ENCODE data around the gene SLC47A2. TPM values are rescaled to one million over a fixed set of nuclear protein-coding genes. Genes with fewer than 3 reads are reported as not detected.

Gene SLC47A2
- polyA plus RNA-seq, 1 donor (not counting 4 experiments of a cell fraction or from before 2014, with no cell fraction given): 0.88 TPM

- no peaks in the 10 kb centered on the region for H3K9me1 ChIP-seq (ENCODE audit: control insufficient read depth, extremely low read depth, insufficient read depth, low read length)
- H3K4me2 ChIP-seq (ENCODE audit: control insufficient read depth, extremely low read depth, insufficient read depth, low read depth, low read length): no peak overlapping the region
- no peaks in the 10 kb centered on the region for H4K20me1 ChIP-seq (ENCODE audit: control insufficient read depth, extremely low read depth, insufficient read depth, low read length)
- peaks cover 10 to 13% of the 10 kb centered on the region in 2 experiments for H3K36me3 ChIP-seq (ENCODE audit: control insufficient read depth in 2 of 2, extremely low read depth in 1 of 2, insufficient read depth in 2 of 2, low read length in 2 of 2)
- no peaks in the 10 kb centered on the region for H3K79me2 ChIP-seq (ENCODE audit: control insufficient read depth, insufficient read depth, low read length)
- no peak overlapping the region for H3K27ac ChIP-seq (ENCODE audit: control insufficient read depth, insufficient read depth, low read length)
- DNase-seq (ENCODE audit: low read depth, low spot score): no peak
- H3K4me3 ChIP-seq (ENCODE audit: control insufficient read depth in 2 of 3, extremely low read depth in 1 of 3, insufficient read depth in 2 of 3, low read depth in 1 of 3, low read length in 3 of 3): no peak overlapping the region
- TF ChIP-seq, protein P1, sequence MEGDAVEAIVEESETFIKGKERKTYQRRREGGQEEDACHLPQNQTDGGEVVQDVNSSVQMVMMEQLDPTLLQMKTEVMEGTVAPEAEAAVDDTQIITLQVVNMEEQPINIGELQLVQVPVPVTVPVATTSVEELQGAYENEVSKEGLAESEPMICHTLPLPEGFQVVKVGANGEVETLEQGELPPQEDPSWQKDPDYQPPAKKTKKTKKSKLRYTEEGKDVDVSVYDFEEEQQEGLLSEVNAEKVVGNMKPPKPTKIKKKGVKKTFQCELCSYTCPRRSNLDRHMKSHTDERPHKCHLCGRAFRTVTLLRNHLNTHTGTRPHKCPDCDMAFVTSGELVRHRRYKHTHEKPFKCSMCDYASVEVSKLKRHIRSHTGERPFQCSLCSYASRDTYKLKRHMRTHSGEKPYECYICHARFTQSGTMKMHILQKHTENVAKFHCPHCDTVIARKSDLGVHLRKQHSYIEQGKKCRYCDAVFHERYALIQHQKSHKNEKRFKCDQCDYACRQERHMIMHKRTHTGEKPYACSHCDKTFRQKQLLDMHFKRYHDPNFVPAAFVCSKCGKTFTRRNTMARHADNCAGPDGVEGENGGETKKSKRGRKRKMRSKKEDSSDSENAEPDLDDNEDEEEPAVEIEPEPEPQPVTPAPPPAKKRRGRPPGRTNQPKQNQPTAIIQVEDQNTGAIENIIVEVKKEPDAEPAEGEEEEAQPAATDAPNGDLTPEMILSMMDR (optimal IDR thresholded peaks at IDR 0.05 in 1 of 3, IDR thresholded peaks at IDR 0.05 in 1 of 3, conservative IDR thresholded peaks at IDR 0.05 in 1 of 3; ENCODE audit: extremely low read depth in 1 of 3, insufficient read depth in 2 of 3, low read length in 3 of 3): no peak
- no peak for TF ChIP-seq EZH2 (IDR thresholded peaks at IDR 0.05; ENCODE audit: low read length)
- no peaks in the 10 kb centered on the region for H3K4me1 ChIP-seq (ENCODE audit: control insufficient read depth, extremely low read depth, insufficient read depth, low read length)
- FAIRE-seq: no peak
- no peak overlapping the region for H2AFZ ChIP-seq (ENCODE audit: control insufficient read depth, low read length)
- no peaks in the 10 kb centered on the region for H3K9me3 ChIP-seq (ENCODE audit: control insufficient read depth, low read depth, low read length)
- H3K9ac ChIP-seq (ENCODE audit: control insufficient read depth, extremely low read depth, insufficient read depth, low read length): no peak overlapping the region
- H3K27me3 ChIP-seq (ENCODE audit: control insufficient read depth, extremely low read depth, insufficient read depth, low read length): no peaks in the 10 kb centered on the region
- dilution Hi-C loops (cut with MboI; ENCODE audit: extremely low pct_ligation_motif_present, low sequenced_read_pairs): loop anchor here (25.0 kb wide), 1 partner anchor 311 kb away; the partner anchor contains the start of gene B9D1
These were observed 42.8 kb downstream of the SLC47A2 start for GRCh38 chr17:19673623-19674022.

GRCh38 chr17:19672009-19672750 is 44.2 kb downstream of the SLC47A2 start:
- dilution Hi-C loops (cut with MboI; ENCODE audit: extremely low pct_ligation_motif_present, low sequenced_read_pairs): loop anchor here (25.0 kb wide), 1 partner anchor 310 kb away; the partner anchor contains the start of gene B9D1
- no peak overlapping the region for H3K4me2 ChIP-seq (ENCODE audit: control insufficient read depth, extremely low read depth, insufficient read depth, low read depth, low read length)
- DNase-seq (ENCODE audit: low read depth, low spot score): no peak

More at GRCh38 chr17:19672009-19672750, 44.2 kb downstream of the SLC47A2 start:
- peaks cover 10% of the 10 kb centered on the region in 2 experiments for H3K36me3 ChIP-seq (ENCODE audit: control insufficient read depth in 2 of 2, extremely low read depth in 1 of 2, insufficient read depth in 2 of 2, low read length in 2 of 2)
- H3K9me3 ChIP-seq (ENCODE audit: control insufficient read depth, low read depth, low read length): no peaks in the 10 kb centered on the region
- no peaks in the 10 kb centered on the region for H3K27me3 ChIP-seq (ENCODE audit: control insufficient read depth, extremely low read depth, insufficient read depth, low read length)
- H3K4me3 ChIP-seq (ENCODE audit: control insufficient read depth in 2 of 3, extremely low read depth in 1 of 3, insufficient read depth in 2 of 3, low read depth in 1 of 3, low read length in 3 of 3): no peak overlapping the region
- no peak overlapping the region for H3K9ac ChIP-seq (ENCODE audit: control insufficient read depth, extremely low read depth, insufficient read depth, low read length)
- no peak for FAIRE-seq
- TF ChIP-seq, protein P1 (optimal IDR thresholded peaks at IDR 0.05 in 1 of 3, IDR thresholded peaks at IDR 0.05 in 1 of 3, conservative IDR thresholded peaks at IDR 0.05 in 1 of 3; ENCODE audit: extremely low read depth in 1 of 3, insufficient read depth in 2 of 3, low read length in 3 of 3): no peak
- no peak for TF ChIP-seq EZH2 (IDR thresholded peaks at IDR 0.05; ENCODE audit: low read length)
- H2AFZ ChIP-seq (ENCODE audit: control insufficient read depth, low read length): no peak overlapping the region
- no peak overlapping the region for H3K27ac ChIP-seq (ENCODE audit: control insufficient read depth, insufficient read depth, low read length)
- H4K20me1 ChIP-seq (ENCODE audit: control insufficient read depth, extremely low read depth, insufficient read depth, low read length): no peaks in the 10 kb centered on the region
- H3K4me1 ChIP-seq (ENCODE audit: control insufficient read depth, extremely low read depth, insufficient read depth, low read length): no peaks in the 10 kb centered on the region
- H3K9me1 ChIP-seq (ENCODE audit: control insufficient read depth, extremely low read depth, insufficient read depth, low read length): no peaks in the 10 kb centered on the region
- no peaks in the 10 kb centered on the region for H3K79me2 ChIP-seq (ENCODE audit: control insufficient read depth, insufficient read depth, low read length)
